ENCODE measurements around the gene AADAT. TPM values are rescaled to one million over a fixed set of nuclear protein-coding genes. Genes with fewer than 3 reads are reported as not detected.

AADAT gene
- total and polyA plus RNA-seq, 2 of the 4 experiments (the other 2 are of a cell fraction) = 4.7 to 6.9 TPM

DNA sequence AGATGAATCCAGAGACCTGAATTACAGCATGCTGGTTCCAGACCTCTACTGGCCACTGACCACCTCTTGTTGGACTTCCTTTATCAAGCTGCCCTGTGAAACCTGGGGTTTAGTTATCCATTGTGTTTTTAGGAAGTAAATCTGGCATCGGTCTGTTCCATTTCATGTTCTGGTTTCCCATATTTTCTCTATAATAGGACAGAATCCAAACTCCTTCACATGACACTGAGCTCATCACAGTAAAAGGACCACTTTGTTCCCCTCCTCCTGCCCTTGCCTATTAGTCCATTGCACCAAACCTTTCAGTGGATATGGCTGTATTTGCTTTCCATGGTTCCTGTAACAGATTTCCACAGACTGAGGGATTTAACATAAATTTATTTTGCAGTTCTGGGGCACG lies 67.5 kb downstream of the AADAT start:
- Histone ChIP-seq H2BK5ac (ENCODE audit: low read depth, low read length, poor library complexity, severe bottlenecking) (no peak overlapping the region), H3K9ac (ENCODE audit: low read depth, low read length) (no peak overlapping the region), H3K14ac (replicated peaks; ENCODE audit: low read depth, low read length) (no peak overlapping the region), H4K20me1 (ENCODE audit: insufficient read depth, low read length) (no peaks in the 10 kb centered on the region), H3K18ac (ENCODE audit: low read depth, low read length) (no peak overlapping the region), H4K5ac (ENCODE audit: low read depth, low read length) (no peak overlapping the region), H3K23ac (ENCODE audit: low read depth, low read length) (no peak overlapping the region), H3K4me3 (ENCODE audit: insufficient read depth, low read depth, low read length) (no peak overlapping the region), H3K4me1 (ENCODE audit: control insufficient read depth, insufficient read depth, low read length) (no peaks in the 10 kb centered on the region), H4K91ac (ENCODE audit: insufficient read depth, low read depth, low read length) (no peak overlapping the region), H3K4me2 (ENCODE audit: low read depth, low read length) (no peak overlapping the region), H3K56ac (ENCODE audit: extremely low read depth, insufficient read depth, low read length) (no peak overlapping the region), H3K27me3 (ENCODE audit: control insufficient read depth, insufficient read depth, low read length) (peaks cover 19% of the 10 kb centered on the region), H2BK15ac (ENCODE audit: low read depth, low read length) (no peak overlapping the region), H2AK5ac (ENCODE audit: low read depth, low read length) (no peak overlapping the region), H2AFZ (replicated peaks; ENCODE audit: low read length, poor library complexity) (no peak overlapping the region), H2BK20ac (ENCODE audit: low read depth, low read length) (no peak overlapping the region), H3K27ac (ENCODE audit: insufficient read depth, low read length) (no peak overlapping the region), H3K79me1 (ENCODE audit: low read depth in 1 of 2, low read length in 2 of 2) (no peaks in the 10 kb centered on the region), H3K9me3 (ENCODE audit: control insufficient read depth, insufficient read depth, low read length) (0 out of 2 replicates have a peak, but pooled peaks cover 3% of the 10 kb centered on the region), H3K4ac (ENCODE audit: low read depth, low read length) (no peak overlapping the region), H3K36me3 (ENCODE audit: control insufficient read depth, insufficient read depth, low read length) (no peaks in the 10 kb centered on the region), H2BK120ac (ENCODE audit: low read depth, low read length) (no peak overlapping the region), H4K8ac (ENCODE audit: low read depth in 2 of 2, low read length in 2 of 2) (no peak overlapping the region), H2AK9ac (replicated peaks; ENCODE audit: low read depth, low read length, poor library complexity) (no peak overlapping the region), H3K9me1 (ENCODE audit: insufficient read depth, low read length) (no peaks in the 10 kb centered on the region)
- DNase-seq (no peak), ATAC-seq (ENCODE audit: low read depth) (no peak)
- intact Hi-C loops (cut with micrococcal nuclease) = no loop called here
- dilution Hi-C loops (cut with HindIII; ENCODE audit: low sequenced_read_pairs, unreplicated experiment) = no loop called here
- WGBS, 2 experiments (ENCODE audit: extremely low coverage in 2 of 2, insufficient read length in 1 of 2) = no CpG with 5 or more reads among the region's 2 CpGs
- BruUV-seq (replicated peaks) = no TSS peak
- in situ Hi-C loops (cut with MboI; ENCODE audit: low sequenced_read_pairs) = no loop called here
- ChIA-PET POLR2A (ENCODE audit: unreplicated experiment) (no interaction called here), CTCF (no interaction called here)
- TF ChIP-seq FOS (IDR thresholded peaks at IDR 0.05; ENCODE audit: low read depth, low read length) (no peak), BHLHE40 (IDR thresholded peaks at IDR 0.05; ENCODE audit: low read depth, low read length) (no peak)

Data from IMR-90 (cell line).